IPS-11a (cell line): ENCODE data around the gene RBFOX1.

ENCODE experiments used
- H3K4me3 ChIP-seq: one replicate; pipeline ENCODE4 v1.5.1; 2013; ENCODE audit warnings: low read depth, low read length, control low read depth

RBFOX1 gene

DNA sequence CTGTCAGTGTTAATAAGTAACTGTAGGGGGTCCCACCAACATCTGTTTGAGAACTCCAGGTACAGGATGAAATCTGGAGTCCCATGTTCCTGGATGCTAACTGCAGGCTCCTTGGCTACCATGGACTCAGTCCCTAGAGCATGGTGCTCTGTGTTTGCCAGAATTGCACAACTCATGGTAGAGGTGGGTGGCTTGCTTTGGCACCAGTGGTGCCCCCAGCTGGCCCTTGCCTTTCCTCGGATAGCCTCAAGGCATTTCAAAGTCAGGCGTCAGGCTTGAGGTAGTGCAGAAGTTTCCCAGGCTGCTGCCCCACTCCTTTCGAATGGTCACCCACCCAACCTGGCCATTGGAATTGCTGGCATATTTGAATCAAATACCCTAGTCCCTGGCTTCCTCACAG is 179.9 kb downstream of the RBFOX1 start:
- H3K4me3 ChIP-seq, result no peak overlapping the region

GRCh38 chr16:7513429-7513828 is 180.8 kb downstream of the RBFOX1 start:
- H3K4me3 ChIP-seq, result no peak overlapping the region

- H3K4me3 ChIP-seq, result no peak overlapping the region
These were observed 182.9 kb downstream of the RBFOX1 start for GRCh38 chr16:7515543-7515942.

GRCh38 chr16:7517496-7517895 is 184.9 kb downstream of the RBFOX1 start:
- H3K4me3 ChIP-seq, result no peak overlapping the region

GRCh38 chr16:7518158-7518557 is 185.5 kb downstream of the RBFOX1 start:
- H3K4me3 ChIP-seq, result no peak overlapping the region

- H3K4me3 ChIP-seq, result no peak overlapping the region
These were observed 189.2 kb downstream of the RBFOX1 start for GRCh38 chr16:7521834-7522233.

GRCh38 chr16:7524419-7524818 is 191.8 kb downstream of the RBFOX1 start:
- H3K4me3 ChIP-seq, result no peak overlapping the region

DNA sequence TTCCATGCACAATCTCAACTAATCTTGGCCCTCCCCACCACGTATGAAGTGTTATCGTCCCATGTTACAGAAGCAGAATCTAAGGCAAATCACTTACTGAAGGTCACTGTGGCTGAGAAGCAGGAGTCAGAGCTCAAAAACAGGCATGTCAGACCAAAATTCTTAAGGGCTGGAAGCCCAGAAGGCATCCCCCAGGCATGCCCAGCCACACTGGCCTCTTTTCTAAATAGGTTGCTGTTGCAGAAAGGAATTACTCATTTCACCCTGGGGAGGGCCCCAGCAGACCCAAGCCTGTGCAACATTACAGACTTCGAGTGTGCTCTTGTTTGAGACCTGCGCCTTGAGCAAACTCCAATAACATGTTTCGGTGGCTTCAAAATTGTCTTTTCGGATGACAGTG is 194.1 kb downstream of the RBFOX1 start:
- H3K4me3 ChIP-seq, result no peak overlapping the region

- no peak overlapping the region for H3K4me3 ChIP-seq
These were observed 199.9 kb downstream of the RBFOX1 start for GRCh38 chr16:7532534-7532933.

DNA sequence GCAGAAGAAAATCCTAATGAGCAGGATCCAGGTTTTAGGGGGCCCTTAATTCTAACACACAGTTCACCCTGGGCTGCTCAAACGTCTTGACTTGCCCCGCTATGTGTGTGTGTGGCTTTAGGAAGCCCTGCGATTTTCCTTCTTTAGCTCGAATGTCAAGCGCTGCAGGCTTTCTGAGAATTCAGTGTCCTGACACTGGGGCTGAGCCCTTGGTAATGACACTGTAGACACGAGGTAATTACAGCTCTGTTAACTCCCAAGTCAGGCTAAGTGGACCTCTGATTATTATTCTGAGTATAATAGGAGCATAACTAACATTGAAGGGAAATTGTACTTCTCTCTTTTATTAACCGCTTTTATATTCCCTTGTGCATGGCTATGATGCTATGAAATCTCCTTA is 202.1 kb downstream of the RBFOX1 start:
- no peak overlapping the region for H3K4me3 ChIP-seq

- H3K4me3 ChIP-seq, result no peak overlapping the region
These were observed 208.4 kb downstream of the RBFOX1 start for GRCh38 chr16:7541026-7541425.

- H3K4me3 ChIP-seq, result no peak overlapping the region
These were observed 212.6 kb downstream of the RBFOX1 start for GRCh38 chr16:7545251-7545650.

GRCh38 chr16:7546948-7547347 is 214.3 kb downstream of the RBFOX1 start:
- no peak overlapping the region for H3K4me3 ChIP-seq

- no peak overlapping the region for H3K4me3 ChIP-seq
These were observed 215.1 kb downstream of the RBFOX1 start for GRCh38 chr16:7547736-7548135.

DNA sequence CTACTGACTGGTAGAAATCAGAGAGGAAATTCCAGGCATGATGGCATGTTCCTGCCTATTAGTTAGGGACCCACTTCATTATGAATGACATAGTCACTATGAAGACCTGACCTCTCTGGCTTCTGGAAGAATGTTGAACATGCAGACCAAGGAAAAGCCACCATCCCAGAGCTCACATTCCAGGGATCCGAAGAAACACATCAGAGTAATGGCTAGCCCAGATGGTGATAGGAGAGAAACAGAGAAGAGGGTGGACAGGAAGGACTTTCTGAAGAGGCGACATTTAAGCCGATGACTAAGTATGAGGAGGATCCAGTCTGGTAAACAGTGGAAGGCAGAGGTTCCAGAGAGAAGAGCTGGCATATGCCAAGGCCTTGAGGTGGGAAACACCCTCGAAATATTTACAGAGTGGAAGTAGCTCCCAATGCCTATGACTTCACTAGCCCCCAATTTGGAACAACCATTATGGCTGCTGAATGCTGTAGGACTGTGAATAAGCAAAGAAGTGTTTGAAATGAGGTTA is 216.2 kb downstream of the RBFOX1 start:
- no peak overlapping the region for H3K4me3 ChIP-seq

GRCh38 chr16:7550096-7550495 is 217.5 kb downstream of the RBFOX1 start:
- no peak overlapping the region for H3K4me3 ChIP-seq

DNA sequence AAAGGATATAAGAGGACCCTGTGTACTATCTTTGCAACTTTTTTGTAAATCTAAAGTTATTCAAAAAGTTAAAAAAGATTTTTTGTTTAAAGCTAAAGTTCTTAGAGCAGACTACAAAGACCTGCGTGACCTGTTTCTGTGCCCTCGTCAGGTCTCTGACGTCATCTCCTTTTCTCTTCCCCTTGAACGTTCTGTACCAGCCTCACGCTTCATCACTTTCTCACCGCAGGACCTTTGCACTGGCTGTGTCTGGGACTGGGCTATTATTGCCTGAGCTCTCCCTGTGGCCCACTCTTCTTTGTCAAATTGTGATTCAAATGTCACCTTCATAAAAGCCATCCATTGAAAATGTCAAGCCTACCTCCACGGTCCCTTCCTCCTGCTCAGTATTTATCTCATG is 222.8 kb downstream of the RBFOX1 start:
- no peak overlapping the region for H3K4me3 ChIP-seq

GRCh38 chr16:7561908-7562405 is 229.3 kb downstream of the RBFOX1 start:
- H3K4me3 ChIP-seq, result no peak overlapping the region

GRCh38 chr16:7566360-7566759 is 233.7 kb downstream of the RBFOX1 start:
- no peak overlapping the region for H3K4me3 ChIP-seq

- H3K4me3 ChIP-seq, result no peak overlapping the region
These were observed 238.7 kb downstream of the RBFOX1 start for GRCh38 chr16:7571366-7571765.

- no peak overlapping the region for H3K4me3 ChIP-seq
These were observed 244.9 kb downstream of the RBFOX1 start for GRCh38 chr16:7577588-7577987.

DNA sequence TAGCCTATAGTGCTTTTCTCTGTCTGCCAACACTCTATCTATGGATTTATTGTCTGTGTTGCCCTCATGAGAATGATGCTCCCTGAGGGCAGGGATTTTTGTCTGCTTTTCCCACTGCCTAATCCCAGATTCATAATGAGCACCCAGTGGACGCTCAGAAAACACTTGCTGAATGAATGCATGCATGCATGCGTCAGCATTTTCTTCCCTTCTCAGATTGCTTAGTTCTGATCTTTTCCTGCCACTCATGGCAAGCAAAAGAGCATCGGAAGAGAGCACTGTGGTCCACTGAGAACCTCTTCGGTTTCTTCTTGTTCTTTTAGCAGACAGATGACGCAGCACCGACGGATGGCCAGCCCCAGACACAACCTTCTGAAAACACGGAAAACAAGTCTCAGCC is 246.8 kb downstream of the RBFOX1 start:
- H3K4me3 ChIP-seq, result no peak overlapping the region

DNA sequence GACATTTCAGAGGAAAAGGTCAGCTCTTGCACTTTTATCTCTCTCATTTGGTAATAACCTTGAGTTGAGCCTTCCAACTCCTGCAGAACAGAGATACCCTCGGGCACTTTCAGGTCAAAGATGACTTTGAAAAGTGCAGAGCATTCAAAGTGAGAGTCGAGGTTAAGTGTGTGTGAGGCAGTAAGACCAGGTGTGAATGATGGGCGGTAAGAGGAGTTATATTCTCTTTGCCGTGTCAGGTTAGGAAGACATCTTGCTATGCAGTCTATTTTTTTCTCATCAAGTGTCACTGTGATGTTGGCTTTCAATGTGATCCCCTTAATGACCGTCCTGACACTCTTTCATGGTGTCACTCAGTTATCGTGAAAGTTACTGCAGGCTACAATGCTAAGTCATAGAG is 248.5 kb downstream of the RBFOX1 start:
- H3K4me3 ChIP-seq, result no peak overlapping the region
